Endothelial cell of umbilical vein (primary cell): ENCODE measurements around the gene MRPS14. TPM values are rescaled to one million over a fixed set of nuclear protein-coding genes. Genes with fewer than 3 reads are reported as not detected.

Source experiments
- BruUV-seq: library from RNA; stranded (reverse); fragments of 400-500 nt; replicated peaks from 2 replicates; lab custom pipeline; 2021; lab: Mats Ljungman, UMichigan
- CTCF ChIA-PET: fragments of 300-600, 350-600 bp; sonication (Branson Sonifier 250); formaldehyde crosslinking; loops from one replicate; lab custom pipeline; 2021; ENCODE audit warnings: antibody characterized with exemption, inconsistent platforms; lab: Charles Lee
- POLR2A ChIA-PET: fragments of 300-600, 350-600 bp; sonication (Branson Sonifier 250); formaldehyde crosslinking; loops from one replicate; lab custom pipeline; 2021; ENCODE audit warnings: antibody characterized with exemption, inconsistent platforms; lab: Charles Lee
- DNase-seq: peaks from one replicate; pipeline ENCODE4 v3.0.0-alpha.2; 2011; ENCODE audit warnings: low read depth, low spot score
- FAIRE-seq: peaks from 2 replicates; lab custom pipeline; 2011; peaks lifted over from hg19 to GRCh38; lab: Jason Lieb, UNC
- H2AFZ ChIP-seq: 2 replicates; pipeline ENCODE4 v1.6.0; 2012; ENCODE audit warnings: low read depth, low read length, control low read depth, inconsistent platforms
- H3K27ac ChIP-seq: 2 replicates; pipeline ENCODE4 v1.5.1; 2011; ENCODE audit warnings: low read depth, mild to moderate bottlenecking, control low read depth, low read length, moderate library complexity; ENCODE audit not compliant: insufficient read depth
- H3K27me3 ChIP-seq, 2 experiments: 2 replicates each; pipeline versions ENCODE4 v1.6.0 to v1.6.1; 2011; ENCODE audit warnings: low read length in 2 of 2, mixed read lengths in 1 of 2; ENCODE audit not compliant: control insufficient read depth in 2 of 2, insufficient read depth in 2 of 2
- H3K36me3 ChIP-seq, 2 experiments: 2 replicates in 1 of 2; 3 replicates in 1 of 2; pipeline ENCODE4 v1.5.1; 2011; ENCODE audit warnings: low read length in 2 of 2, mild to moderate bottlenecking in 1 of 2, moderate library complexity in 1 of 2; ENCODE audit not compliant: control insufficient read depth in 2 of 2, insufficient read depth in 2 of 2; ENCODE audit errors: extremely low read depth in 1 of 2
- H3K4me1 ChIP-seq: 3 replicates; pipeline ENCODE4 v1.5.1; 2011; ENCODE audit warnings: mild to moderate bottlenecking, low read length; ENCODE audit not compliant: control insufficient read depth, insufficient read depth; ENCODE audit errors: extremely low read depth
- H3K4me2 ChIP-seq: 2 replicates; pipeline ENCODE4 v1.6.1; 2011; ENCODE audit warnings: low read length, control low read depth, mixed read lengths; ENCODE audit not compliant: insufficient read depth
- H3K4me3 ChIP-seq, 3 experiments: fragments of 200-600 bp in 1 of 3; sonication (generic), shearing (Covaris generic) in 1 of 3; replicated peaks in 1 of 3; 2 replicates each; pipeline ENCODE4 v1.5.1; 2011 to 2016; ENCODE audit warnings: control low read depth in 3 of 3, low read length in 3 of 3, mild to moderate bottlenecking in 2 of 3, inconsistent platforms in 1 of 3, low read depth in 1 of 3, moderate library complexity in 1 of 3; ENCODE audit not compliant: insufficient read depth in 1 of 3
- H3K79me2 ChIP-seq: 2 replicates; pipeline ENCODE4 v1.6.0; 2012; ENCODE audit warnings: low read length, inconsistent platforms; ENCODE audit not compliant: control insufficient read depth, insufficient read depth
- H3K9ac ChIP-seq: replicated peaks from 2 replicates; pipeline ENCODE3; 2011; ENCODE audit warnings: low read length, control low read depth; ENCODE audit not compliant: insufficient read depth; ENCODE audit errors: extremely low read depth
- H3K9me1 ChIP-seq: replicated peaks from 3 replicates; pipeline ENCODE4 v1.6.0; 2011; ENCODE audit warnings: mild to moderate bottlenecking, low read length; ENCODE audit not compliant: control insufficient read depth, insufficient read depth; ENCODE audit errors: extremely low read depth
- H3K9me3 ChIP-seq: replicated peaks from 2 replicates; pipeline ENCODE4 v1.5.1; 2012; ENCODE audit warnings: low read length, inconsistent platforms; ENCODE audit not compliant: control insufficient read depth, insufficient read depth
- H4K20me1 ChIP-seq: replicated peaks from 2 replicates; pipeline ENCODE3; 2011; ENCODE audit warnings: mild to moderate bottlenecking, low read length; ENCODE audit not compliant: control insufficient read depth, insufficient read depth; ENCODE audit errors: extremely low read depth
- EZH2 ChIP-seq: IDR thresholded peaks from 2 replicates; pipeline ENCODE4 v1.6.1; 2012; ENCODE audit warnings: borderline replicate concordance, low read depth, mild to moderate bottlenecking, moderate library complexity, low read length, inconsistent platforms; ENCODE audit not compliant: severe bottlenecking
- FOS ChIP-seq: IDR thresholded peaks from 2 replicates; pipeline ENCODE4 v1.6.1; 2011; ENCODE audit warnings: mild to moderate bottlenecking, low read length, moderate library complexity, borderline replicate concordance; ENCODE audit not compliant: insufficient read depth
- GATA2 ChIP-seq: IDR thresholded peaks from 2 replicates; pipeline ENCODE4 v1.7.0; 2011; ENCODE audit warnings: low read depth, mild to moderate bottlenecking, moderate library complexity, mixed read lengths, low read length; ENCODE audit not compliant: insufficient read length, insufficient read depth
- JUN ChIP-seq: IDR thresholded peaks from 2 replicates; pipeline ENCODE4 v1.6.1; 2011; ENCODE audit warnings: borderline replicate concordance, low read depth; ENCODE audit not compliant: insufficient read length, insufficient read depth
- MYC ChIP-seq: IDR thresholded peaks from one replicate; pipeline ENCODE4 v1.6.1; 2011; ENCODE audit warnings: mild to moderate bottlenecking, low read depth, low read length
- POLR2A ChIP-seq: IDR thresholded peaks from 2 replicates; pipeline ENCODE4 v1.6.1; 2012; ENCODE audit warnings: low read depth, mild to moderate bottlenecking, control low read depth, low read length
- POLR2AphosphoS5 ChIP-seq: IDR thresholded peaks from 2 replicates; pipeline ENCODE4 v1.6.1; 2012; ENCODE audit warnings: low read depth, mild to moderate bottlenecking, control low read depth, low read length, moderate library complexity; ENCODE audit not compliant: insufficient read depth
- dilution Hi-C: fragments of 300-500 bp; cut with MboI; formaldehyde crosslinking; loops from one replicate; pipeline ENCODE4 v1.15.0; 2019; ENCODE audit warnings: low sequenced_read_pairs; ENCODE audit not compliant: extremely low pct_ligation_motif_present
- intact Hi-C: fragments of 100-400 bp; cut with micrococcal nuclease; formaldehyde crosslinking; loops from one replicate; pipeline ENCODE4 v1.10.0; 2022
- polyA plus RNA-seq, 4 experiments: library from polyadenylated mRNA; depleted of rRNA in 3 of 4; stranded (reverse) in 3 of 4; unstranded in 1 of 4; fragments of >200 nt; gene quantifications; 2 replicates each; pipeline versions ENCODE4 v1.2.1 to v1.2.3, GENCODE V29; 2011 to 2012; ENCODE audit warnings: missing spikeins in 1 of 4
- total RNA-seq: library from RNA; stranded (reverse); gene quantifications from 2 replicates; pipeline ENCODE4 v1.2.3, GENCODE V29; 2021
- TF ChIP-seq, protein P1 (sequence below): IDR thresholded peaks from 2 replicates; pipeline ENCODE4 v1.6.1; 2011; ENCODE audit not compliant: insufficient read depth, insufficient read length
- TF ChIP-seq, protein P2 (sequence below), 2 donors: IDR thresholded peaks; 1 replicate in 1 of 2; 2 replicates in 1 of 2; pipeline ENCODE4 v1.5.1; 2011; ENCODE audit warnings: low read length in 2 of 2, mild to moderate bottlenecking in 2 of 2, moderate library complexity in 2 of 2, control low read depth in 1 of 2, inconsistent platforms in 1 of 2, low read depth in 1 of 2; ENCODE audit not compliant: insufficient read depth in 1 of 2; ENCODE audit errors: extremely low read depth in 1 of 2

Gene MRPS14
- total and polyA plus RNA-seq, 2 donors (not counting 3 experiments of a cell fraction or from before 2014, with no cell fraction given): 29.5 to 31.8 TPM

DNA sequence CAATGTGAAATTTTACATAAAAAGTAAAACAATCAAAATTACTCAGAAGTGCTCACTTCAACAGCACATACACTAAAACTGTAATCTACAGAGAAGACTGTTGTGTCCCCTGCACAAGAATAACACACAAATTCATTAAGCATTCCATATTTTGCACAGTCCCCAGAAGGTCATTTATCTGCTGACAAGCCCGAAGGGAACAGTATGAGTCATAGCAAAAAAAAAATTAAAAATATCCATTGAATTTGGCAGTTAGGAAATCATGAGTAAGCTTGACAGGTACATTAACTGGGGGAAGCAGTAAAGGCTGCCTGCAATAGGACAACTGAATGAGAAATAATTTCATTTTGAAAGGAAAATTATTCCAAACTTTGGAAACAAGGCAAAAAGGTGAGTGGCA, 26.7 kb downstream of the MRPS14 start:
- H3K79me2 ChIP-seq: peaks cover 15% of the 10 kb centered on the region
- CTCF ChIA-PET: interaction anchor here (1.2 to 6.1 kb wide), 3 partner anchors 12 to 33 kb away, joined by 3 to 50 read pairs (median 3); no protein-coding TSS in a partner anchor
- no TSS peak for BruUV-seq
- H3K4me2 ChIP-seq: peak overlapping the region; percentile 47
- dilution Hi-C loops (no loop called here), intact Hi-C loops (loop anchor here (5.0 kb wide), 1 partner anchor 1129 kb away; the partner anchor contains the start of genes GAS5 and ZBTB37)
- H4K20me1 ChIP-seq: no peaks in the 10 kb centered on the region
- no peak overlapping the region for H2AFZ ChIP-seq
- H3K27ac ChIP-seq: peak overlapping the region; percentile 17
- peaks cover 41% of the 10 kb centered on the region for H3K4me1 ChIP-seq
- FAIRE-seq: peak; percentile 46
- H3K9me3 ChIP-seq: no peaks in the 10 kb centered on the region
- no peaks in the 10 kb centered on the region for H3K9me1 ChIP-seq
- POLR2A ChIA-PET: no interaction called here
- peak; percentile 83 for DNase-seq
- no peak overlapping the region for H3K4me3 ChIP-seq
- peak; percentile 85 for TF ChIP-seq FOS
- no peak for TF ChIP-seq MYC
- TF ChIP-seq, protein P1, sequence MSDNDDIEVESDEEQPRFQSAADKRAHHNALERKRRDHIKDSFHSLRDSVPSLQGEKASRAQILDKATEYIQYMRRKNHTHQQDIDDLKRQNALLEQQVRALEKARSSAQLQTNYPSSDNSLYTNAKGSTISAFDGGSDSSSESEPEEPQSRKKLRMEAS: no peak
- no peak for TF ChIP-seq POLR2A
- TF ChIP-seq JUN: peak; percentile 81
- TF ChIP-seq GATA2: no peak
- peak; percentile 27 for TF ChIP-seq POLR2AphosphoS5
- TF ChIP-seq, protein P2, sequence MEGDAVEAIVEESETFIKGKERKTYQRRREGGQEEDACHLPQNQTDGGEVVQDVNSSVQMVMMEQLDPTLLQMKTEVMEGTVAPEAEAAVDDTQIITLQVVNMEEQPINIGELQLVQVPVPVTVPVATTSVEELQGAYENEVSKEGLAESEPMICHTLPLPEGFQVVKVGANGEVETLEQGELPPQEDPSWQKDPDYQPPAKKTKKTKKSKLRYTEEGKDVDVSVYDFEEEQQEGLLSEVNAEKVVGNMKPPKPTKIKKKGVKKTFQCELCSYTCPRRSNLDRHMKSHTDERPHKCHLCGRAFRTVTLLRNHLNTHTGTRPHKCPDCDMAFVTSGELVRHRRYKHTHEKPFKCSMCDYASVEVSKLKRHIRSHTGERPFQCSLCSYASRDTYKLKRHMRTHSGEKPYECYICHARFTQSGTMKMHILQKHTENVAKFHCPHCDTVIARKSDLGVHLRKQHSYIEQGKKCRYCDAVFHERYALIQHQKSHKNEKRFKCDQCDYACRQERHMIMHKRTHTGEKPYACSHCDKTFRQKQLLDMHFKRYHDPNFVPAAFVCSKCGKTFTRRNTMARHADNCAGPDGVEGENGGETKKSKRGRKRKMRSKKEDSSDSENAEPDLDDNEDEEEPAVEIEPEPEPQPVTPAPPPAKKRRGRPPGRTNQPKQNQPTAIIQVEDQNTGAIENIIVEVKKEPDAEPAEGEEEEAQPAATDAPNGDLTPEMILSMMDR (IDR thresholded peaks at IDR 0.05; ENCODE audit: extremely low read depth in 1 of 2, insufficient read depth in 1 of 2, low read depth in 1 of 2, low read length in 2 of 2): no peak
- TF ChIP-seq EZH2: no peak
- H3K9ac ChIP-seq: no peak overlapping the region
- no peaks in the 10 kb centered on the region for H3K36me3 ChIP-seq
- no peaks in the 10 kb centered on the region for H3K27me3 ChIP-seq
